Measurements from ENCODE around the gene CD300LD.

DNA sequence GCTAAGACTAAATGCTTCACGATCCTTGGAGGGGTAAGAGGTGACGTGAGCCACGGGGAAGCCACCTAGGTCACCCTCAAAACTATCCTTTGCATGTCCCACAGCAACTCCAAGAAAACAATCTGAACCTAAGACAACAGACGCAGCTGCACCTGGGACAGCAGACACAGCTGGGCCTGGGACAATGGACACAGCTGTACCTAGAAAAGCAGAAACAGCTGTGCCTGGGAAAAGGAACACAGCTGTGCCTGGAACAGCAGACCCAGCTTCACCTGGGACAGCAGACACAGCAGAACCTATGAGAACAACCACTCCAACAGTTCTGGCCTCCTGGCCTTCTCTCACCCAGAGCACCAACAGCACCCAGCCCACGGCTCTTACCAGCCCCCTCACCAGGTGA lies 11.7 kb upstream of the CD300LD start:
- TF ChIP-seq, protein P1, sequence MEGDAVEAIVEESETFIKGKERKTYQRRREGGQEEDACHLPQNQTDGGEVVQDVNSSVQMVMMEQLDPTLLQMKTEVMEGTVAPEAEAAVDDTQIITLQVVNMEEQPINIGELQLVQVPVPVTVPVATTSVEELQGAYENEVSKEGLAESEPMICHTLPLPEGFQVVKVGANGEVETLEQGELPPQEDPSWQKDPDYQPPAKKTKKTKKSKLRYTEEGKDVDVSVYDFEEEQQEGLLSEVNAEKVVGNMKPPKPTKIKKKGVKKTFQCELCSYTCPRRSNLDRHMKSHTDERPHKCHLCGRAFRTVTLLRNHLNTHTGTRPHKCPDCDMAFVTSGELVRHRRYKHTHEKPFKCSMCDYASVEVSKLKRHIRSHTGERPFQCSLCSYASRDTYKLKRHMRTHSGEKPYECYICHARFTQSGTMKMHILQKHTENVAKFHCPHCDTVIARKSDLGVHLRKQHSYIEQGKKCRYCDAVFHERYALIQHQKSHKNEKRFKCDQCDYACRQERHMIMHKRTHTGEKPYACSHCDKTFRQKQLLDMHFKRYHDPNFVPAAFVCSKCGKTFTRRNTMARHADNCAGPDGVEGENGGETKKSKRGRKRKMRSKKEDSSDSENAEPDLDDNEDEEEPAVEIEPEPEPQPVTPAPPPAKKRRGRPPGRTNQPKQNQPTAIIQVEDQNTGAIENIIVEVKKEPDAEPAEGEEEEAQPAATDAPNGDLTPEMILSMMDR (IDR thresholded peaks at IDR 0.05), result no peak
- TF ChIP-seq POLR2A (IDR thresholded peaks at IDR 0.05) (no peak), POLR2AphosphoS5 (IDR thresholded peaks at IDR 0.05) (no peak)
